GM06990 (cell line): ENCODE measurements around the gene DAAM1.

Source experiments
- DNase-seq: peaks from one replicate; pipeline ENCODE4 v3.0.0-alpha.2; 2011; ENCODE audit not compliant: insufficient read length; ENCODE audit errors: extremely low read depth
- H3K27me3 ChIP-seq: replicated peaks from 2 replicates; pipeline ENCODE4 v1.6.0; 2011; ENCODE audit warnings: low read length; ENCODE audit not compliant: control insufficient read depth, insufficient read depth
- H3K36me3 ChIP-seq: 2 replicates; pipeline ENCODE4 v1.5.1; 2011; ENCODE audit warnings: low read length; ENCODE audit not compliant: control insufficient read depth, insufficient read depth
- H3K4me3 ChIP-seq: replicated peaks from 2 replicates; pipeline ENCODE4 v1.5.1; 2011; ENCODE audit warnings: low read depth, mild to moderate bottlenecking, control low read depth, low read length
- CTCF ChIP-seq: IDR thresholded peaks from 2 replicates; pipeline ENCODE4 v1.5.1; 2011; ENCODE audit warnings: low read length, control low read depth, mild to moderate bottlenecking, inconsistent platforms; ENCODE audit not compliant: insufficient read depth, poor library complexity, severe bottlenecking

The DAAM1 gene

GRCh38 chr14:59274991-59275391, 86.5 kb downstream of the DAAM1 start:
- no peak overlapping the region for H3K4me3 ChIP-seq
- TF ChIP-seq CTCF: no peak
- peak; percentile 37 for DNase-seq

GRCh38 chr14:59275668-59276067, 87.2 kb downstream of the DAAM1 start:
- H3K36me3 ChIP-seq: no peaks in the 10 kb centered on the region
- no peak for TF ChIP-seq CTCF
- peak; percentile 69 for DNase-seq
- no peaks in the 10 kb centered on the region for H3K27me3 ChIP-seq
- H3K4me3 ChIP-seq: no peak overlapping the region

More at GRCh38 chr14:59274991-59275391, 86.5 kb downstream of the DAAM1 start:
- H3K36me3 ChIP-seq: no peaks in the 10 kb centered on the region
- no peaks in the 10 kb centered on the region for H3K27me3 ChIP-seq

GRCh38 chr14:59276235-59276634, 87.8 kb downstream of the DAAM1 start:
- H3K36me3 ChIP-seq: no peaks in the 10 kb centered on the region
- TF ChIP-seq CTCF: no peak
- no peak overlapping the region for H3K4me3 ChIP-seq
- H3K27me3 ChIP-seq: no peaks in the 10 kb centered on the region
- DNase-seq: no peak

- no peaks in the 10 kb centered on the region for H3K27me3 ChIP-seq
- TF ChIP-seq CTCF: no peak
- DNase-seq: no peak
- no peaks in the 10 kb centered on the region for H3K36me3 ChIP-seq
- no peak overlapping the region for H3K4me3 ChIP-seq
Measured at GRCh38 chr14:59277659-59278058, 89.2 kb downstream of the DAAM1 start.

- no peak for DNase-seq
- TF ChIP-seq CTCF: no peak
- no peak overlapping the region for H3K4me3 ChIP-seq
- no peaks in the 10 kb centered on the region for H3K27me3 ChIP-seq
- H3K36me3 ChIP-seq: no peaks in the 10 kb centered on the region
Measured at GRCh38 chr14:59278111-59278510, 89.6 kb downstream of the DAAM1 start.

- no peak for TF ChIP-seq CTCF
- Histone ChIP-seq H3K4me3 (no peak overlapping the region), H3K27me3 (no peaks in the 10 kb centered on the region), H3K36me3 (no peaks in the 10 kb centered on the region)
- DNase-seq: no peak
Measured at GRCh38 chr14:59280961-59281360, 92.5 kb downstream of the DAAM1 start.
